K562 (cell line): ENCODE data around the gene TMED6. TPM values are rescaled to one million over a fixed set of nuclear protein-coding genes. Genes with fewer than 3 reads are reported as not detected.
"Not testable (repeated sequence)": the region's sequence is repeated elsewhere in the genome, so short reads cannot be mapped to it uniquely, and the experiment has no call there.

ENCODE experiments used
- ATAC-seq: fragments of 200-7000 bp; cut with Tn5 transposase; 3 replicates; pipeline ENCODE4 v1.9.1; 2020; ENCODE audit warnings: moderate library complexity
- BruUV-seq: library from RNA; stranded (reverse); fragments of 400-500 nt; replicated peaks from 2 replicates; lab custom pipeline; 2021; lab: Mats Ljungman, UMichigan
- CTCF ChIA-PET: fragments of 300-600 bp; formaldehyde crosslinking; extraction: SDS; loops from one replicate; lab custom pipeline; 2021; ENCODE audit warnings: low intra/inter-chr PET ratio; lab: Yijun Ruan, JAX
- POLR2A ChIA-PET: fragments of 300-600, 350-650 bp; sonication (Branson Sonifier 250); formaldehyde crosslinking; extraction: SDS; loops from one replicate; lab custom pipeline; 2021; ENCODE audit warnings: antibody characterized with exemption, inconsistent platforms; lab: Yijun Ruan, JAX
- DNase-seq, 4 experiments: peaks; one replicate each; pipeline versions ENCODE4 v3.0.0 to v3.0.0-alpha.2; 2011 to 2018; ENCODE audit warnings: low spot score in 3 of 4, mixed read lengths in 3 of 4; ENCODE audit errors: extremely low read depth in 1 of 4
- FAIRE-seq: peaks from 2 replicates; lab custom pipeline; 2011; peaks lifted over from hg19 to GRCh38; lab: Jason Lieb, UNC
- H2AFZ ChIP-seq: 2 replicates; pipeline ENCODE4 v1.6.0; 2011; ENCODE audit warnings: low read depth, low read length, control low read depth, inconsistent platforms
- H3K27ac ChIP-seq: fragments of 200-600 bp; 3 replicates; pipeline ENCODE4 v1.8.0; 2011; ENCODE audit warnings: low read depth, mild to moderate bottlenecking, control low read depth, inconsistent platforms, low read length, moderate library complexity, mixed read lengths; ENCODE audit errors: extremely low read depth
- H3K27me3 ChIP-seq, 2 experiments: fragments of 300-600 bp in 1 of 2; 2 replicates in 1 of 2; 3 replicates in 1 of 2; pipeline versions ENCODE4 v1.6.0 to v1.8.0; 2011; ENCODE audit warnings: inconsistent platforms in 2 of 2, low read length in 2 of 2, mild to moderate bottlenecking in 1 of 2, mixed read lengths in 1 of 2, moderate library complexity in 1 of 2; ENCODE audit not compliant: control insufficient read depth in 2 of 2, insufficient read depth in 2 of 2
- H3K36me3 ChIP-seq: fragments of 300-600 bp; 3 replicates; pipeline ENCODE4 v1.8.0; 2011; ENCODE audit warnings: mild to moderate bottlenecking, low read length, inconsistent platforms; ENCODE audit not compliant: control insufficient read depth, insufficient read depth
- H3K4me1 ChIP-seq, 2 experiments: fragments of 200-600 bp in 1 of 2; replicated peaks in 1 of 2; 2 replicates in 1 of 2; 3 replicates in 1 of 2; pipeline versions ENCODE4 v1.5.1 to v1.8.0; 2011; ENCODE audit warnings: inconsistent platforms in 2 of 2, low read length in 2 of 2, mild to moderate bottlenecking in 1 of 2, mixed read lengths in 1 of 2, moderate library complexity in 1 of 2; ENCODE audit not compliant: control insufficient read depth in 2 of 2, insufficient read depth in 2 of 2
- H3K4me2 ChIP-seq: 2 replicates; pipeline ENCODE4 v1.6.1; 2011; ENCODE audit warnings: low read length, control low read depth, inconsistent platforms, mixed read lengths; ENCODE audit not compliant: insufficient read depth
- H3K4me3 ChIP-seq: fragments of 200-600 bp; sonication (generic), shearing (Covaris generic); 2 replicates; pipeline ENCODE4 v1.5.1; 2016; ENCODE audit warnings: control low read depth, inconsistent platforms
- H3K79me2 ChIP-seq: fragments of 200-600 bp; 3 replicates; pipeline ENCODE4 v1.8.0; 2011; ENCODE audit warnings: low read length, inconsistent platforms; ENCODE audit not compliant: control insufficient read depth, insufficient read depth
- H3K9ac ChIP-seq, 2 experiments: 2 replicates each; pipeline versions ENCODE4 v1.6.0 to v1.6.1; 2011; ENCODE audit warnings: low read depth in 2 of 2, low read length in 2 of 2, control low read depth in 1 of 2, inconsistent platforms in 1 of 2, mild to moderate bottlenecking in 1 of 2, mixed read lengths in 1 of 2; ENCODE audit not compliant: insufficient read depth in 1 of 2
- H3K9me1 ChIP-seq: one replicate; pipeline ENCODE4 v1.6.0; 2011; ENCODE audit warnings: inconsistent platforms, mild to moderate bottlenecking, low read length, moderate library complexity; ENCODE audit not compliant: control insufficient read depth, insufficient read depth
- H3K9me3 ChIP-seq: replicated peaks from 2 replicates; pipeline ENCODE4 v1.5.1; 2011; ENCODE audit warnings: low read depth, low read length, inconsistent platforms; ENCODE audit not compliant: control insufficient read depth, insufficient read depth
- H4K20me1 ChIP-seq: replicated peaks from 2 replicates; pipeline ENCODE4 v1.6.1; 2011; ENCODE audit warnings: low read length, inconsistent platforms, mixed read lengths; ENCODE audit not compliant: control insufficient read depth, insufficient read depth
- NCOA2 ChIP-seq, 2 experiments: fragments of 450-650 bp; IDR thresholded peaks; 2 replicates each; pipeline ENCODE4 v1.6.1; 2018; ENCODE audit warnings: mild to moderate bottlenecking in 2 of 2, moderate library complexity in 1 of 2; ENCODE audit not compliant: partially characterized antibody in 2 of 2
- TCF7L2 ChIP-seq: fragments of 150-350 bp; IDR thresholded peaks from 2 replicates; pipeline ENCODE4 v1.6.1; 2016; ENCODE audit warnings: low read depth, mild to moderate bottlenecking, low read length, moderate library complexity
- ZNF507 ChIP-seq: conservative IDR thresholded peaks from 2 replicates; pipeline ENCODE4 v1.6.1; 2017; ENCODE audit warnings: missing genetic modification characterization, missing compliant biosample characterization
- ZNF717 ChIP-seq: fragments of 250-450 bp; sonication (Bioruptor Pico); IDR thresholded peaks from 2 replicates; pipeline ENCODE4 v1.5.0; 2021
- WGBS: fragments of 100-300 bp; shearing (Covaris generic); methylation state at CpG from one replicate; pipeline ENCODE4 v1.1.6; 2016; ENCODE audit warnings: low coverage, mixed read lengths; ENCODE audit not compliant: insufficient coverage; ENCODE audit errors: missing lambda C conversion rate; 5-methylcytosine and 5-hydroxymethylcytosine counted together
- in situ Hi-C: fragments of 300-500 bp; cut with MboI; formaldehyde crosslinking; loops from 4 replicates; pipeline ENCODE4 v1.15.0; 2018; ENCODE audit warnings: inconsistent platforms, mixed read lengths
- intact Hi-C: fragments of 100-400 bp; cut with micrococcal nuclease; formaldehyde crosslinking; loops from 2 replicates; pipeline ENCODE4 v1.14.2; 2022
- polyA plus RNA-seq, 8 experiments: library from polyadenylated mRNA; depleted of rRNA in 4 of 8; stranded (reverse) in 5 of 8; unstranded in 3 of 8; fragments of >200 nt; fragmentation: Nextera tagmentation in 2 of 8; fragmentation: Illumina TruSeq in 1 of 8; extraction: Ambion mirVana in 2 of 8; extraction: Trizol in 1 of 8; gene quantifications; 2 replicates each; pipeline versions ENCODE4 v1.2.1 to v1.2.3, GENCODE V29; 2011 to 2014; ENCODE audit warnings: inconsistent platforms in 1 of 8, missing spikeins in 1 of 8
- total RNA-seq, 7 experiments: library from RNA; depleted of rRNA in 6 of 7; stranded (reverse); fragments of >200 nt in 6 of 7; fragmentation: Illumina TruSeq in 2 of 7; extraction: Trizol in 2 of 7; gene quantifications; 2 replicates each; pipeline versions ENCODE4 v1.2.1 to v1.2.3, GENCODE V29; 2011 to 2021; ENCODE audit warnings: low replicate concordance in 1 of 7
- TF ChIP-seq, protein P1 (sequence below): fragments of 250-450 bp; sonication (Bioruptor Pico); IDR thresholded peaks from 2 replicates; pipeline ENCODE4 v1.6.1; 2021; ENCODE audit warnings: mild to moderate bottlenecking

TMED6 gene
- total and polyA plus RNA-seq, 9 of the 15 experiments (the other 6 are each of a cell fraction or from before 2014, with no cell fraction given): 0.14 to 0.45 (median 0.25) TPM; not detected in 2

DNA sequence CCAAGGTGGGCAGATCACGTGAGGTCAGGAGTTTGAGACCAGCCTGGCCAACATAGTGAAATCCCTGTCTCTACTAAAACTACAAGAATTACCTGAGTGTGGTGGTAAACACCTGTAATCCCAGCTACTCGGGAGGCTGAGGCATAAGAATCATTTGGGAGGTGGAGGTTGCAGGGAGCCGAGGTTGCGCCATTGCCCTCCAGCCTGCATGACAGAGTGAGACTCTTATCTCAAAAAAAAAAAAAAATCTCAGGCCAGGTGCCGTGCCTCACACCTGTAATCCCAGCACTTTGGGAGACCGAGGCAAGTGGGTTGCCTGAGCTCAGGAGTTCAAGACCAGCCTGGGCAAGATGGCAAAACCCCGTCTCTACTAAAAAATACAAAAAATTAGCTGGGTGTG is 54.8 kb downstream of the TMED6 start:
- FAIRE-seq, H3K4me1 ChIP-seq, H3K79me2 ChIP-seq, DNase-seq, H3K9ac ChIP-seq, H3K9me3 ChIP-seq, H3K36me3 ChIP-seq, in situ Hi-C loops, CTCF ChIA-PET, intact Hi-C loops, H3K27ac ChIP-seq, H3K9me1 ChIP-seq, BruUV-seq, H3K27me3 ChIP-seq, H3K4me2 ChIP-seq, ATAC-seq, H2AFZ ChIP-seq, H3K4me3 ChIP-seq, H4K20me1 ChIP-seq: not testable (repeated sequence)
- WGBS: 91% methylated on average over 7 of the region's 7 CpGs
- POLR2A ChIA-PET: interaction anchor here (0.9 kb wide), 1 partner anchor 33 kb away, joined by 3 read pairs; the partner anchor contains the start of gene PDF

DNA sequence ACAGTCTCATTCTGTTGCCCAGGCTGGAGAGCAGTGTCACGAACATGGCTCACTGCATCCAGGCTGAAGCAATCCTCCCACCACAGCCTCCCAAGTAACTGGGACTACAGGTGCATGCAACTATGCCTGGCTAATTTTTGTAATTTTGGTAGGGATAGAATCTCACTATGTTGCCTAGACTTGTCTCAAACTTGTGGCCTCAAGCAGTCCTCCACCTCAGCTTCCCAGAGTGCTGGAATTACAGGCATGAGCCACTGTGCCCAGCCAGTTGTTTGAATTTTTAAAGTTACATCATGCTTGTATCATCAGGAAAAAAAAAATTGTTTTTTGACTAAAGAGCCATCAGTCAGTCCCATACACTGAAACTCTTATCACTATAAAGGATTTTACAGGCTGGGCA is 57.5 kb downstream of the TMED6 start:
- ChIA-PET CTCF (no interaction called here), POLR2A (interaction anchor here (1.0 kb wide), 1 partner anchor 9 kb away, joined by 3 read pairs; no protein-coding TSS in a partner anchor)
- no peak for DNase-seq
- intact Hi-C loops: no loop called here
- Histone ChIP-seq H3K4me1 (peaks cover 0 to 2% of the 10 kb centered on the region in 2 experiments; a peak in 1 of 5 replicates), H4K20me1 (no peaks in the 10 kb centered on the region), H3K4me3 (no peak overlapping the region), H3K27ac (no peak overlapping the region), H3K4me2 (no peak overlapping the region), H3K9me3 (no peaks in the 10 kb centered on the region), H3K9me1 (no peaks in the 10 kb centered on the region), H3K79me2 (no peaks in the 10 kb centered on the region), H3K36me3 (no peaks in the 10 kb centered on the region), H3K9ac (no peak overlapping the region), H2AFZ (no peak overlapping the region), H3K27me3 (no peaks in the 10 kb centered on the region)
- no peak for ATAC-seq
- in situ Hi-C loops: no loop called here
- 88% methylated on average over 1 of the region's 1 CpG for WGBS
- no peak for FAIRE-seq
- TF ChIP-seq TCF7L2: no peak
- no peak for TF ChIP-seq ZNF507 (tag)
- no peak for TF ChIP-seq NCOA2 (IDR thresholded peaks at IDR 0.05; ENCODE audit: partially characterized antibody in 2 of 2)
- TF ChIP-seq, protein P1, sequence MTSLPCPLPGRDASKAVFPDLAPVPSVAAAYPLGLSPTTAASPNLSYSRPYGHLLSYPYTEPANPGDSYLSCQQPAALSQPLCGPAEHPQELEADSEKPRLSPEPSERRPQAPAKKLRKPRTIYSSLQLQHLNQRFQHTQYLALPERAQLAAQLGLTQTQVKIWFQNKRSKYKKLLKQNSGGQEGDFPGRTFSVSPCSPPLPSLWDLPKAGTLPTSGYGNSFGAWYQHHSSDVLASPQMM (CRISPR knock-in tag): no peak
- no peak for TF ChIP-seq ZNF717 (CRISPR knock-in tag)
- BruUV-seq: no TSS peak
